OCI-LY1 (cell line): Measurements from ENCODE around the gene LYRM2.

Source experiments
- H2AFZ ChIP-seq: fragments of 200-600 bp; sonication (generic), shearing (Covaris generic); 2 replicates; pipeline ENCODE4 v1.6.0; 2014; ENCODE audit warnings: antibody characterized with exemption, mild to moderate bottlenecking, low read length
- H3F3A ChIP-seq: fragments of 200-600 bp; sonication (generic), shearing (Covaris generic); 2 replicates; pipeline ENCODE4 v1.6.0; 2014; ENCODE audit warnings: mild to moderate bottlenecking, antibody characterized with exemption, low read length, moderate library complexity; ENCODE audit not compliant: insufficient read depth
- H3K27ac ChIP-seq: fragments of 200-600 bp; sonication (generic); 2 replicates; pipeline ENCODE4 v1.5.1; 2014; ENCODE audit warnings: low read length, mixed run types, mild to moderate bottlenecking, low read depth; ENCODE audit not compliant: poor library complexity, severe bottlenecking
- H3K27me3 ChIP-seq: fragments of 200-600 bp; sonication (generic); 2 replicates; pipeline ENCODE4 v1.6.0; 2014; ENCODE audit warnings: antibody characterized with exemption, mild to moderate bottlenecking, low read length, moderate library complexity; ENCODE audit not compliant: insufficient read depth
- H3K36me3 ChIP-seq: fragments of 200-600 bp; sonication (generic); 2 replicates; pipeline ENCODE4 v1.6.1; 2014; ENCODE audit warnings: mild to moderate bottlenecking, antibody characterized with exemption, low read length, moderate library complexity, mixed read lengths; ENCODE audit not compliant: insufficient read depth
- H3K4me1 ChIP-seq: fragments of 200-600 bp; sonication (generic); 2 replicates; pipeline ENCODE4 v1.5.1; 2014; ENCODE audit warnings: mild to moderate bottlenecking, low read length, moderate library complexity; ENCODE audit not compliant: insufficient read depth, severe bottlenecking
- H3K4me2 ChIP-seq: fragments of 200-600 bp; sonication (generic), shearing (Covaris generic); 2 replicates; pipeline ENCODE4 v1.6.1; 2014; ENCODE audit warnings: low read length
- H3K4me3 ChIP-seq: fragments of 200-600 bp; sonication (generic); 2 replicates; pipeline ENCODE4 v1.5.1; 2014; ENCODE audit warnings: low read length, low read depth, mild to moderate bottlenecking, mixed read lengths; ENCODE audit not compliant: poor library complexity, severe bottlenecking
- H3K79me2 ChIP-seq: fragments of 200-600 bp; shearing (Covaris generic); 2 replicates; pipeline ENCODE4 v1.6.1; 2016; ENCODE audit warnings: mixed run types, low read length, mixed read lengths; ENCODE audit not compliant: insufficient read depth
- H3K9ac ChIP-seq: fragments of 200-600 bp; sonication (generic), shearing (Covaris generic); 2 replicates; pipeline ENCODE4 v1.6.1; 2014; ENCODE audit warnings: mild to moderate bottlenecking, low read length, mixed read lengths
- H3K9me2 ChIP-seq: fragments of 200-600 bp; sonication (generic), shearing (Covaris generic); 2 replicates; pipeline ENCODE4 v1.6.1; 2014; ENCODE audit warnings: low read depth, mild to moderate bottlenecking, low read length, mixed read lengths
- H3K9me3 ChIP-seq: fragments of 200-600 bp; shearing (Covaris generic); 2 replicates; pipeline ENCODE4 v1.6.1; 2014; ENCODE audit warnings: low read length, mixed read lengths
- H4K20me1 ChIP-seq: fragments of 200-600 bp; sonication (generic), shearing (Covaris generic); 2 replicates; pipeline ENCODE4 v1.6.0; 2016; ENCODE audit warnings: mild to moderate bottlenecking, low read length; ENCODE audit not compliant: insufficient read depth
- CTCF ChIP-seq: fragments of 200-600 bp; sonication (generic), shearing (Covaris generic); IDR thresholded peaks from 2 replicates; pipeline ENCODE4 v1.5.1; 2017; ENCODE audit warnings: mild to moderate bottlenecking, antibody characterized with exemption, low read length, moderate library complexity, mixed read lengths
- EZH2 ChIP-seq: fragments of 200-600 bp; sonication (generic), shearing (Covaris generic); IDR thresholded peaks from 2 replicates; pipeline ENCODE4 v1.8.0; 2017; ENCODE audit warnings: borderline replicate concordance, mixed run types, mild to moderate bottlenecking, antibody characterized with exemption, low read length, moderate library complexity, mixed read lengths

Gene LYRM2

GRCh38 chr6:89682991-89683390 lies 44.4 kb upstream of the LYRM2 start:
- Histone ChIP-seq H3K9me2 (no peaks in the 10 kb centered on the region), H3K79me2 (no peaks in the 10 kb centered on the region), H3F3A (no peaks in the 10 kb centered on the region), H2AFZ (no peak overlapping the region), H3K9ac (no peak overlapping the region), H3K27ac (no peak overlapping the region), H3K4me2 (no peak overlapping the region), H3K4me3 (no peak overlapping the region), H3K9me3 (no peaks in the 10 kb centered on the region), H3K36me3 (peaks cover 95% of the 10 kb centered on the region), H4K20me1 (no peaks in the 10 kb centered on the region), H3K4me1 (no peaks in the 10 kb centered on the region), H3K27me3 (no peaks in the 10 kb centered on the region)
- TF ChIP-seq CTCF (no peak), EZH2 (no peak)

GRCh38 chr6:89681983-89682564 lies 43.5 kb upstream of the LYRM2 start:
- no peaks in the 10 kb centered on the region for H3K9me2 ChIP-seq
- H3K4me3 ChIP-seq, result no peak overlapping the region
- H2AFZ ChIP-seq, result no peak overlapping the region
- no peaks in the 10 kb centered on the region for H3K9me3 ChIP-seq
- no peak overlapping the region for H3K4me2 ChIP-seq
- H3K79me2 ChIP-seq, result no peaks in the 10 kb centered on the region
- no peaks in the 10 kb centered on the region for H3K4me1 ChIP-seq
- H4K20me1 ChIP-seq, result no peaks in the 10 kb centered on the region
- H3K27me3 ChIP-seq, result no peaks in the 10 kb centered on the region
- no peak overlapping the region for H3K9ac ChIP-seq
- TF ChIP-seq EZH2 (no peak), CTCF (no peak)
- no peaks in the 10 kb centered on the region for H3F3A ChIP-seq
- no peak overlapping the region for H3K27ac ChIP-seq
- H3K36me3 ChIP-seq, result peaks cover 93% of the 10 kb centered on the region

GRCh38 chr6:89680551-89680950 lies 42.0 kb upstream of the LYRM2 start:
- H3K4me1 ChIP-seq, result no peaks in the 10 kb centered on the region
- H2AFZ ChIP-seq, result no peak overlapping the region
- no peaks in the 10 kb centered on the region for H3K79me2 ChIP-seq
- H3K27ac ChIP-seq, result no peak overlapping the region
- no peak overlapping the region for H3K4me2 ChIP-seq
- no peak overlapping the region for H3K4me3 ChIP-seq
- no peaks in the 10 kb centered on the region for H3K9me2 ChIP-seq
- H3K9ac ChIP-seq, result no peak overlapping the region
- no peaks in the 10 kb centered on the region for H3K27me3 ChIP-seq
- no peak for TF ChIP-seq EZH2
- no peak for TF ChIP-seq CTCF
- no peaks in the 10 kb centered on the region for H3F3A ChIP-seq
- peaks cover 95% of the 10 kb centered on the region for H3K36me3 ChIP-seq
- H4K20me1 ChIP-seq, result no peaks in the 10 kb centered on the region
- no peaks in the 10 kb centered on the region for H3K9me3 ChIP-seq
